HepG2 (cell line): ENCODE data around the gene SH2D3A. TPM values are rescaled to one million over a fixed set of nuclear protein-coding genes. Genes with fewer than 3 reads are reported as not detected.

ENCODE experiments used
- ARID4A ChIP-seq: sonication (generic); formaldehyde crosslinking; IDR thresholded peaks from 2 replicates; pipeline ENCODE4 v1.5.0; 2020; ENCODE audit warnings: mild to moderate bottlenecking, missing genetic modification reagents, borderline replicate concordance
- ATF7-NPFF ChIP-seq: sonication (generic); formaldehyde crosslinking; IDR thresholded peaks from 2 replicates; pipeline ENCODE4 v1.8.1; 2023; ENCODE audit warnings: mild to moderate bottlenecking, low read depth, missing genetic modification reagents, moderate library complexity
- HBP1 ChIP-seq: IDR thresholded peaks from 2 replicates; pipeline ENCODE4 v1.6.1; 2016; ENCODE audit warnings: low read depth, control low read depth
- HMGXB4 ChIP-seq, 2 experiments: sonication (generic) in 1 of 2; formaldehyde crosslinking in 1 of 2; IDR thresholded peaks; 2 replicates each; pipeline versions ENCODE4 v1.4.0 to v1.6.1; 2018 to 2020; ENCODE audit warnings: missing genetic modification reagents in 2 of 2, borderline replicate concordance in 1 of 2, low read depth in 1 of 2, mild to moderate bottlenecking in 1 of 2, missing biosample characterization in 1 of 2
- ISL2 ChIP-seq: sonication (generic); formaldehyde crosslinking; IDR thresholded peaks from 2 replicates; pipeline ENCODE4 v1.5.0; 2020; ENCODE audit warnings: missing genetic modification reagents
- KDM4B ChIP-seq: sonication (generic); formaldehyde crosslinking; IDR thresholded peaks from 2 replicates; pipeline ENCODE4 v1.4.0; 2020; ENCODE audit warnings: missing genetic modification reagents
- MED1 ChIP-seq: sonication (generic); formaldehyde crosslinking; IDR thresholded peaks from 2 replicates; pipeline ENCODE4 v1.4.0; 2020; ENCODE audit warnings: missing genetic modification reagents
- MXI1 ChIP-seq: IDR thresholded peaks from 3 replicates; pipeline ENCODE4 v1.6.1; 2012; ENCODE audit warnings: low read depth, low read length, inconsistent platforms, borderline replicate concordance
- PPARG ChIP-seq: conservative IDR thresholded peaks from 2 replicates; pipeline ENCODE4 v1.6.1; 2016; ENCODE audit warnings: missing biosample characterization, missing genetic modification reagents
- TRAFD1 ChIP-seq: sonication (generic); formaldehyde crosslinking; IDR thresholded peaks from 2 replicates; pipeline ENCODE4 v1.5.1; 2020; ENCODE audit warnings: missing genetic modification reagents, mild to moderate bottlenecking, borderline replicate concordance
- YEATS4 ChIP-seq: sonication (generic); formaldehyde crosslinking; IDR thresholded peaks from 2 replicates; pipeline ENCODE4 v1.4.0; 2020; ENCODE audit warnings: missing genetic modification reagents, borderline replicate concordance
- ZMAT3 ChIP-seq: sonication (generic); formaldehyde crosslinking; conservative IDR thresholded peaks from 2 replicates; pipeline ENCODE4 v1.7.0; 2021; ENCODE audit warnings: missing genetic modification reagents
- ZNF263 ChIP-seq: sonication (generic); formaldehyde crosslinking; IDR thresholded peaks from 2 replicates; pipeline ENCODE4 v1.4.0; 2020; ENCODE audit warnings: missing genetic modification reagents
- ZNF337 ChIP-seq: sonication (generic); formaldehyde crosslinking; IDR thresholded peaks from 2 replicates; pipeline ENCODE4 v1.5.1; 2020; ENCODE audit warnings: missing genetic modification reagents, low read depth, mild to moderate bottlenecking, borderline replicate concordance
- ZNF34 ChIP-seq: sonication (generic); formaldehyde crosslinking; IDR thresholded peaks from 2 replicates; pipeline ENCODE4 v1.4.0; 2020; ENCODE audit warnings: mild to moderate bottlenecking, missing genetic modification reagents, borderline replicate concordance
- ZNF414 ChIP-seq: sonication (generic); formaldehyde crosslinking; IDR thresholded peaks from 2 replicates; pipeline ENCODE4 v1.5.0; 2020; ENCODE audit warnings: missing genetic modification reagents
- ZNF44 ChIP-seq: sonication (generic); formaldehyde crosslinking; IDR thresholded peaks from 2 replicates; pipeline ENCODE4 v1.5.1; 2020; ENCODE audit warnings: mild to moderate bottlenecking, missing genetic modification reagents
- ZNF614 ChIP-seq: IDR thresholded peaks from 2 replicates; pipeline ENCODE4 v1.6.1; 2018; ENCODE audit warnings: missing biosample characterization, missing genetic modification reagents, inconsistent platforms, borderline replicate concordance
- polyA plus RNA-seq, 8 experiments: library from polyadenylated mRNA; depleted of rRNA in 3 of 8; stranded (reverse) in 7 of 8; unstranded in 1 of 8; fragments of >200 nt; fragmentation: Illumina TruSeq in 4 of 8; extraction: Trizol in 4 of 8; gene quantifications; 2 replicates each; pipeline versions ENCODE4 v1.2.1 to v1.2.3, GENCODE V29; 2011 to 2016; ENCODE audit warnings: low read depth in 4 of 8, missing spikeins in 1 of 8, mixed read lengths in 1 of 8; ENCODE audit not compliant: insufficient read depth in 1 of 8
- total RNA-seq, 5 experiments: library from RNA; depleted of rRNA; stranded (reverse); fragments of >200 nt; fragmentation: Illumina TruSeq; extraction: Trizol; gene quantifications; 2 replicates each; pipeline ENCODE4 v1.2.3, GENCODE V29; 2016; ENCODE audit warnings: low read depth in 1 of 5

Gene SH2D3A
- total and polyA plus RNA-seq, 2 of the 13 experiments (the other 11 are each of a cell fraction or from before 2014, with no cell fraction given) = 1.0 to 2.2 TPM

- TF ChIP-seq ARID4A (CRISPR knock-in tag) = peak; percentile 55
- peak; percentile 73 for TF ChIP-seq MED1 (CRISPR knock-in tag)
- peak; percentile 43; the same call in 1 of the 2 replicates for TF ChIP-seq ZNF414
- TF ChIP-seq ZNF44 (CRISPR knock-in tag) = 0 out of 2 replicates have a peak, but pooled peaks have one; percentile 42
- TF ChIP-seq ZMAT3 (CRISPR knock-in tag) = peak; percentile 78
- TF ChIP-seq MXI1 = peak; percentile 67; the same call in 1 of the 3 replicates
- TF ChIP-seq ISL2 (CRISPR knock-in tag) = no peak
- 0 out of 2 replicates have a peak, but pooled peaks have one; percentile 31 for TF ChIP-seq ZNF614 (CRISPR knock-in tag)
- TF ChIP-seq HBP1 = 0 out of 2 replicates have a peak, but pooled peaks have one; percentile 28
- TF ChIP-seq ZNF34 = peak; percentile 71; the same call in 1 of the 2 replicates
- peak; percentile 25; the same call in 1 of the 2 replicates for TF ChIP-seq PPARG (CRISPR knock-in tag)
- 0 out of 2 replicates have a peak, but pooled peaks have one; percentile 63 for TF ChIP-seq KDM4B (CRISPR knock-in tag)
- no peak for TF ChIP-seq ZNF337 (CRISPR knock-in tag)
- peak; percentile 48; the same call in 1 of the 2 replicates for TF ChIP-seq YEATS4 (CRISPR knock-in tag)
- TF ChIP-seq ZNF263 (CRISPR knock-in tag) = 0 out of 2 replicates have a peak, but pooled peaks have one; percentile 19
- TF ChIP-seq TRAFD1 (CRISPR knock-in tag) = no peak
- peak; percentile 60 to 85; a peak in 3 of 4 replicates for TF ChIP-seq HMGXB4 (CRISPR knock-in tag; IDR thresholded peaks at IDR 0.05; ENCODE audit: borderline replicate concordance in 1 of 2, low read depth in 1 of 2)
- TF ChIP-seq ATF7-NPFF (CRISPR knock-in tag) = 0 out of 2 replicates have a peak, but pooled peaks have one; percentile 20
Measured at GRCh38 chr19:6736169-6736916, 30.9 kb downstream of the SH2D3A start (continued).
